NCI-H82 (cell line): ENCODE results near the gene STAT6.
"Not testable (repeated sequence)": the region's sequence is repeated elsewhere in the genome, so short reads cannot be mapped to it uniquely, and the experiment has no call there.

Source experiments
- DNase-seq: peaks from one replicate; lab custom pipeline; 2025; lab: John Stamatoyannopoulos, UW

The STAT6 gene

DNA sequence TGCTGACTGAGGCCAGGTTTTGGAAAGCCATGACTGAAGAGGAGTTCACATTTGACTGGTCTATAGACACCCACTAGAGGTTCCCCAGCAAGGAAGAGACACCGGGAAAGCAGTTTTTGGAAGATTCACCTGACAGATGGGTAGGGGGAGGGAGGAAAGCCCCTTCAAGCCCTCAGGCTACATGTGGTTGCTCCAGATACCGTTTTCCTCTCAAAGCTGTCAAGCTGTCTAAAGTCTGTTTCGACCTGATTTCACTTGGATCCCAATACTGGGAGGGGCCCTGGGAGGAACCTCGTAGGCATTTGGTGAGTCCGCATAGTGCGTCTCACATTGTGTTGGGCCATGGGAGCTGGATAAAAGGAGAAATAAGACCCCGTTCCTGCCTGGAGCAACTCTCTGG, 15.4 kb upstream of the STAT6 start:
- peak; percentile 53 for DNase-seq

DNA sequence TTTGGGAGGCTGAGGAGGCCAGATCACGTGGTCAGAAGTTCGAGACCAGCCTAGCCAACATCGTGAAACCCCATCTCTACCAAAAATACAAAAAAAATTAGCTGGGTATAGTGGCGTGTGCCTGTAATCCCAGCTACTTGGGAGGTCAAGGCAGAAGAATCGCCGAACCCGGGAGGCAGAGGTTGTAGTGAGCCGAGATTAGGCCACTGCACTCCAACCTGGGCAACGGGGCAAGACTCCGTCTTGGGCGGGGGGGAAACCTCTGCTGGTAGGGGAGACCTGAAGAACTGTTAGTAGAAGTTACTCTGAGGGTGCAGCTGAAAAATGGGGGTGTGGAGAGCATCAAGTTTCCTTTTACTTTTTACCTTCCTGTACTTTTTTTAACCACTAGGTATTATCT, 14.9 kb upstream of the STAT6 start:
- DNase-seq = no peak

DNA sequence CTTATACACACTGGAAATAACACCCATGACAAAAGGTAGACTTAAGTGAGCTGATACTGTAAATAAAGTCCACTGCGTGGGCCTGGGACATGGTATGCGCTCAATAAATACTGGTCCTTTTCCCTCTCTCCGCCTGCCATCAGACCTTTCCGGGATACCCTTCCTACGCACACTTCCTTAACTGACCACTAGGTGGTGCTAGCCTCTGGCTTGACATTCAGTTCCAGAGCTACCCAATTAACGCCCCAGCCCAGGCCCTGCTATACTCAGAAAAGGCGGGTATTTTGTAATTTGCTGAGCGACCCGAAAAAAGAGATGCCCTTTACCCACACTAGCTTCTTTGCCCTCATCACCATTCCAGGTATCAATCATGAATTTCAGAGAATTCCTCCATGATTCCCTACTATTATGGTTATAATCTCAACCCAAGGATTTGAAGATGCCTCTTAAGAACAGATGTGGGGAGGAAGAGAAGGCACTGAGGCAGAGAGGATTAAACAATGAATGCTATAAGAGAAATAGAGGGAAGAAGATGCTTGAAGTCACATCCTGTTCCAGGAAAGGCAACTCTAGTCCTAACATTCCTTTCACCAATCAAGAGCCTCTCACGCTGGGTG, 13.2 kb upstream of the STAT6 start:
- peak; percentile 88 for DNase-seq

DNA sequence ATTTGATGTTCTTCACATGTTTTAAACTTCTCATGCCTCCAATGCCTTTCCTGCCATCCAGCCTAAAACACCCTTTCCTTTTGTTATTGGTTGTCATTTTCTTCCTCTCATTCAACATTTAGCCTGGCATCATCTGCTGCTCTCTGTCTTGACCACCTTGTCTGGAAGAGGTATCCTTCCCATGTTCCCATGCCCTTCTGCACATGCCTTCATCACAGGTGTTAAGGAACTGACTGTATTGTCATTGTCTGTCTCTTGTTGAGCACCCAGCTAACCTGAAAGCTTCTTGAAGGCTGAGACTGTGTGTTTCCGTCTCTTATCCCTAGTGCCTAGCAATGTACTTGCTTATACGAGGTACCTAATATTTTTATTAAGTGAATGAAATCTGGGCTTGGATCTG, 12.7 kb upstream of the STAT6 start:
- DNase-seq = no peak

DNA sequence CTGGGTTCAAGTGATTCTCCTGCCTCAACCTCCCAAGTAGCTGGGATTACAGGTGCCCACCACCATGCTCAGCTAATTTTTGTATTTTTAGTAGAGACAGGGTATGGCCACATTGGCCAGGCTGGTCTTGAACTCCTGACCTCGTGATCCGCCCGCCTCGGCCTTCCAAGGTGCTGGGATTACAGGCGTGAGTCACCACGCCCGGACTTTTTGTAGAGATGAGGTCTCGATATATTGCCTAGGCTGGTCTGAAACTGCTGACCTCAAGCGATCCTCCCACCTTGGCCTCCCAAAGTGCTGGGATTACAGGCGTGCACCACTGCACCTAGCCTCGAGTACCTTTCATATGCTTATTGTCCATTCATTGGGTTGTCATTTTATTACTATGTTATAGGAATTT, 9.6 kb upstream of the STAT6 start:
- not testable (repeated sequence) for DNase-seq

DNA sequence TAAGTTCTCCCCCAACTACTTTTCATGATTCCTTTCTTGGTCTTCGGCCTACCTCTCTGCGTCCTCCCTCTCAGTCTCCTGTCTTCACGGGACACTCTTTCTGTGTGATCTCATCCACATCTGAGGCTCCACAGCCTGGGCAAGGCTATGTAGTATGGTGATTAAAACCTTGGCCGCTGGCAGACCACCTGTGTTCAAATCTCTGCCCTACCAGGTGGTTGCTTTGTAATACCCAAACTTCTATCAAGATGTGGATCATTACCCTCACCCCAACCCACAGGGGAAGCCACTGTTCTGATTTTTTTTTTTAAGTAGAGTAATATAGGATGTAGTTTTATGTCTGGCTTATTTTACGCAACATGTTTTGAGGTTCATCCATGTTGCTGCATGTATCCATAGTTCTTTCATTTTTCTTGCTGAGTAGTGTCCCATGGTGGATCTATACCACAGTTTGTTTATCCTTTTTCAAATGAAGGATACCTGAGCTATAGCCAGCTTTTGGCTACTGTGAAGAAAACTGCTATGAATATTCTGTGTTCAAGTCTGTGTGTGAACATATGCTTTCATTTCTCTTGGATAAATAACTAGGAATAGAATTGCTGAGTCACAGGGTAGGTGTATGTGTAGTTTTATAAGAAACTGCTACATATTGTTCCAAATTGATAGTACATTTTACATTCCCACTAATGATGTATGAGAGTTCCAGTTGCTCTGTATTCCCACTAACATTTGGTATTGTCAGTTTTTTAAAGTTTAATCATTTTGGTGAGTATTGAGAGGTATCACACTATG, 8.3 kb upstream of the STAT6 start:
- DNase-seq = no peak

DNA sequence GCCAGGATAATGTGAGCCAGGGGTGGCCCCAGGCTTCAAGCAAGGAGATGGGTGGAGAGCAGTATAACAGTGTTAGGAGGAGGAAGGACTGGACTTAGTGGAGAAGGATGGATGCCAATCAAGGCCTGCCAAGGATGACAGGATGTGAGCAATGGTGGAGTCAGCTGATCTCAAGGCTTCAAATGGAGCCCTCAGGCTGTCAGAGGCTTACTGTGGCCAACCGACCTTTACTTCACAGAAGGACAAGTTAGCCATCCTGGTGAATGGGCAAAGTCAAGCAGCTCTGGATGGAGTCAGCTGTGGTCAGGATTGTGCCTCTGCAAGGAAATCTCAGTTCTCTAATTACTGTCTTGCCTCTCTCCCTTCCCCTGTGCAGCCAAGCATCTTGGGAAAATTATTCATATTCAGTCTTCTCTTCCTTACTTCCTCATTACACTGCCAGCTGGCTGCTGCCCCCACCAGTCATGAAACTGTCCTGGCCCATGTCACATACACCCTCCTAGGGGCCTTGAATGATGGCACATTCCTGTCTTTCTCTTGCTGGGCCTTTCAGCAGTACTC, 7.6 kb upstream of the STAT6 start:
- no peak for DNase-seq

DNA sequence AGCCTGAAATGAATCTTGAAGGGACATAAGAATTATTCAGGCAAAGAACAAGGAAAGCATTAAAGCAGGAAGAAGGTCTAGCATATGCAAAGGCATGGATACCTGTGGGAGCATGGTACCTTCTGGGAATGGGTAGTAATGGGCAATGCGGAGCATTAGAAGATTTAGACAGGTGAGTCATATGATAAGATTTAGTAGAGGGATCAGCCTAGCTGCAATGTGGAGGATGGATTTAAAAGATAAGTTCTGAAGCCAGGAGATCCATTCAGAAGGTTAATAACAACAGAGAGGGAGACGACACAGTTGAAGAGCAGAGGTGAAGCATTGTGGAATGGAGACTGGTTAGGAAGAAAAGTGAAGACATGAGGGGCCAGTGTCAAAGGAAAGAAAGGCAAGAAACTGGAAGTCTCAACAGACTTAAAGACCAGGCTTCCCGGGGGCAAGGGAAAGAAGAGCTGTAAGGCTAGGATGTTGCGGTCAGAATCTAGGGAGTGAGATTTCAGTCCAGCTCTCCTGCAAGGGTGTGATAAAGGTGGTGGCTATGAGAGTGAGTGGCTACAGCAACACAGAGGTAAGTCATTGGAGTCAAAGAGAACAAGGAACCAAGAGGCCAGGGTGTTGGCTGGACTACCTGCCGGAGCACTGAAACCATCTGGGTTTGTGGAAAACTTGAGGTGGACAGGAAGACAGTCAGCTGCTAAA, 5.6 kb upstream of the STAT6 start:
- no peak for DNase-seq

DNA sequence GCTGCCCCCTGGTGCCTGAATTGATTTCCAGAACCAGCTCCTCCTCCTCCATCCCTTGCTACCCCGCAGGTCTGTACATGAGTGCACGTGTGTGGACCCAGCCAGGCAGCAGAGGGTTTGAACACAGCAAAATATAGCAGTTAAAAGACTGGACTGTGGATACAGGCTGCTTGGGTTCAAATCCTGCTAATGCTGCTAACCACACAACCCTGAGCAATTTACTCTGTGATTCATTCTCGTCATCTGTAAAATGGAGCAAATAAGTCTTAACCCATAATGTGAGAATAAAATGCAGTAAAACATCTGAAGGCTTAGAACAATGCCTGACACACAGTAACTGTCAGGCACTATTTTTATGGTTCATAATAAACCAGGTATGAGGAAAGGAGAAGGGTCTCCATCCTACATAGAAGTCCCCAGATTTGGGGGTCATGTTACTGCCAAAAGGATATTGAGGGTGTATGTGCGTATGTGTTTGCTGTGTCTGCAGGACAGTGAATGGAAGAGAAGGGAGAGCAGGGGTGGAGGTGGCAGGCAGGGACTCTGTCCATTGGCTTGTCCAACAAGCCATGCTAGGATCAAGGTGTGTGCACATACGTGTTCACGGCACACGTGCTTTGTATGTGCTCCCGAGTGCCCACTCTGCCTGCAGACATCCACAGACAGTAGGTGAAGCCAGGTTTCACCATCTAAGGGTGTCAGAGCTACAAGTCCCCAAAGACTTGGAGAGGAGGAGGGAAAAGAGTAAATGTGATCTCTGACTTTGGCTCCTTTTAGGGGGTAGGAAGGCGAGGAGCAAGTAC, 1.5 kb upstream of the STAT6 start:
- DNase-seq = no peak

DNA sequence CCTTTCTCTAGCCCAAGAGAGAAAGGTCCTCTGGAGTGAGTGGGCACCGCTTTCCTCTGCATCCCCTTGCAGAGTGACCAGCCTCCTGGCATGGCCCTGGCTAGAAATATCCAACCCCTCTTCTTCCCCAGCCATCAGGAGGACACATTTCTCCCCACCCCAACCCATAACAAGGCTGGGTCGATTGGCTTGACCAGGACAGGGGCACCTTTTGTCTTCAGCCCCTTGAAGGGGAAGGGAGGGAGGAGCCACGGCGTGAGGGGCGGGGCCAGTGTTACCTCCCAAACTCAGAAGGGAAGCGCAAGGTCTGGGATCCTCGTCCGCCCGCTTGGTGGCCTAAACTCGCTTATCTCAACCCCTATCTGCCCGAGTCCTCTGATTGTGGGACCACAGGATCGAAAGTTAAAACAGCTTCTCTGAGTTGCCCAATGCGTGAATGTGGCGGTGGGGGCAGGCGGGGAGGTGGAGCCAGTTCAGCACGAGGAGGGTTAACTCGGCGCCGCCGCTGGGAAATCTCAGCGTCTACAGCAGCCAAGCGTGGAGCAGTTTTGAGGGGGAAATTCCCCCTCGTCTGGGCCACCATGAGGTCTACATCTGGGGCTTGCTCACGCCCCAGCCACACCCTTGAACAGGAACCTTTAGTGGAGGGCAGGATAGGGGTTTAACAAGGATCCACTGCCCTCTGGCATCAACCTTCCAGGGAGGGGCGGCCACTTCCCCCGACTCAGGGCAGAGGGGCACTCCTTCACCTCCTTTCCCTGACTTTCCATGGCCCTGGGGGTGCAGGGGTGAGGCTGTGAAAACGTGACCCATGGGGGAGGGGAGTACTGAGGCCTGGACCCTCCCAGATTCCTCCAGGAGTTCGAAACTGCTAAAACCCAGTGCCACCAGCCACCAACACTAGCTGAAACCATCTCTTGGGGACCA, 795 bp downstream of the STAT6 start:
- DNase-seq = peak; percentile 64

DNA sequence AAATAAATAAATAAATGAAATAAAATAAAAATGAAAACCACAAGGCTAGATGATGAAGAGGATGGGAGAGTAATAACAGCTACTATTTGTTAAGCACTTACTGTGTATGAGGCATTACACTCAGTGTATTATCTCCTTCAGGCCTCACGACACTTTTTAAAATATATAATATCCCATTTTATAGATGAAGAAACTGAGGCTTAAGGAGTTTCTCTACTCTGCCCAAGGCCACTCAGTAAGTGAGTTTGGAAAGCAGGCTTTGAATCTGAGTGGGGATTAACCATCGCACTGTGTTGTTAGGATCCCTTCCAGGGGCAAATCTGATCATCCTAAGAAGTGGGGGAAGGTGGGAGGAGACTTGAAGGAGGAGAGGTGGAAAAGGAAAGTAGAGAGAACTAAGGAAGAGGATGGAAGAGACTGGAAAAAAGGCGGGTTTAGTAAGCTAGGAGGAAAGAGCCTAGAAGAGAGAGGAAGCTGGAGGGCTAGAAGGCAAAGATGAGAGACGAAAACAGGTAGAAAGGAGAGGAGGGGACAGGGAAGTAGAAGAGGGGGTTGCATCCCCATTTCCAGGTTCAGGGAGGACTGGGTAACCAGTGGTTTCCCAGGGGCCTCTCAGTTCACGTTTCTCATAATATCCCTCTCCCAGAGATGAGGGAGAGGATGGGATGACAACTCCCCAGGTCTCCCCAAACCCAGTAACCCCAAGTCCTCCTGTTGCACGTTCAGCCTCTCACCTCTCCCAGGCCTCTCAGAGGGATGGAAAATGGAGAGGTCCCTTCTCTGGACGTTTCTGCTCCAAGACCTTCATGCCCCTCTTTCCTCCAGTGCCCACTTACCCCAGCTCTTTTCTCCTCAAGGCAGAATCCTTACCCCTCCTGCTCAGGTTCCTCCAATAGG, 1.7 kb downstream of the STAT6 start:
- peak; percentile 78 for DNase-seq

DNA sequence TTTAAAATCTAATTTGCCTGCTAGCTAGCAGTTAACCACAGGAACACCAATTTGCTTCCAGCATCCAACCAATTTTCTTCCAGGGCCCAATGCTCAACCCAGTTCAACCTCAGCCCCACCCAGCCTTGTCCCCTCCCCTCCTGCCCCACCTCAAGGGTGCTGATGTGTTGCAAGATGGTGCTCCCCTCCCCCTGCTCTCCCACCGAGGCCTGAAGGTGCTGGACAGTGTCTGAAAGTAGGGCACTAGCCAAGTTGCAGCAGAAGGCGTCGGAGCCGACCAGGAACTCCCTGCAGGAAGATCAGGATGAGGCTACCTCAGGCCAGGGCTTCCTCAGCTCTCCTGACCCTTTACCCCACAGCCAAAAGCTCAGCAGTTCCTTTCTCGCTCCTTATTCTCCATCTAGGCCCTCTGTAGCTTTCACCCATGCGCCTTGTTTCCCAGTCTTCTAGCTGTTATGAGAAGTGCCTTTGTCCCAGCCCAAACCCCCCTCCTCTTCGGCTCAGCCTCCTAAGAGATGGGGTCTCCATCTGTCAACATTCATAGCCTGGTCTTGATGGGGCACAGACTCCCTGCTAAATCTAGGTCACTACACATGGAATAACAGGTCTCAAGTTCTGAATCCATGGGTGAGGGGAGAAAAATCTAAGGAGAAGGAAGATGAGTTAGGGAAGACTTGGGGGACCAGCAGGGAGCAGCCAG, 3.6 kb downstream of the STAT6 start:
- DNase-seq = no peak

DNA sequence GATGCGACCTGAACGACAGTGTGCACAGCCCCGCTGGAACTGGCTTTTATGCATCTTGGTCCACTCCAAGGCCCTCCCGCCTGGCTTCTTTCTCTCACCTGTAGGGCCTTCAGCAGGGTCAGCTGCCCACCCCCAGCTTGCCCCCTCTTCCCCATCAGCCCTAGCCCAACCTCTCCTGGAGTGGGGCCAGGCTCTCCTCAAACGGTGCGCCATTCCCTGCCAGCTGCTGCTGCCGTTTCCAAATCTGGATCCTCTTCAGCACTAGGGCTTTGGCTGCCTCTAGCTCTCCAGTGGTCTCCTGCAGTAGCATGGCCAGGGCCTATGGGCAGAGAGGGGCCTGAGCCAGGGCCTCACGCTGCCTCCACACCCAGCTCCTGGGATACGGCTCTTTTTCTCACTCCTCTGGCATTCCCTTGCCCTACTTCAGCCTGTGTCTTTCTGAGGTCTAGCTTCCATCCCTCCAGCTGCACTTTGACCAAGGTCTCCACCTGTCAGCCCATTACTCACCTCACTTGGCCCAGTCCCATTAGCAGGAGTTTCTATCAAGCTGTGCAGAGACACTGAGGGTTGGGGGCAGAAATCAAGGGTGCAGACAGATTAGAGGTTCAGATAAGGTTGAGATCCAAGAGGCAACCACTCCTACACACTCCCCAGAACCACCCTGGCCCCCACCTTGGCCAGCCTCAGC, 5.0 kb downstream of the STAT6 start:
- no peak for DNase-seq

DNA sequence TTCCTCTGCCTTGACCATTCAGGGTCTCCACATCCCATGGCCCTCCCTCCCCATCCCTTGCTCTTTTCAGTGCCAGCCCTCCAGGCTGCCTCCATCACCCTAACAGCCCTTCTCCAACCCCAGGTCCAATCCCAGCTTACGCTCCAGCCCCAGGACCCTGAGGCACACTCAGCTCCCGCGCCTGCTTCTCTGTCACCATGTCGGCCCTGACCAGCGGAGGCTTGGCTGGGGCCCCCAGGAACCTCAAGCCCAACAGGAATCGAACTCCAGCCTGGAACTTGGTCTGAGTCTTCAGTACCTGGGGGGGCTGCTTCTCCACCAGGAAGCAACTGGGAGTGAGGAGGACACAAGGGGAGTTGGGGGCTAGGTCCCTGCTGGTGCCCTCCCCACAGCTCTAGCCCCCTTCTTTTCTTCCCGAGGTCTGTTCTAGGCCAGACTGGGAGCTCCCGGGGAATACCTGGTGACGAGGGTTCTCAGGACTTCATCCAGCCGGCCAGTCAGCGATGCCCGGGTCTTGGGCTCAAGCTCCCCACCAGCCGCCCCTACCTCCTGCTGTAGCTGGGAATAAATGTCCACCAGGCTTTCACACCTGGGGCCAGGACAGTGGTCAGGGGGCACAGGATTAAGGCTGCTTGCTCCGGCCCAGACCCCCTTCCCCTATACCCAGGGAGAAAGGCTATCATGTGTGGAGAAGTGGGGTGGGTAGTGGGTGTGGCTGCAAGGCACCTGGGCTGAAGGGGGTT, 6.0 kb downstream of the STAT6 start:
- no peak for DNase-seq

DNA sequence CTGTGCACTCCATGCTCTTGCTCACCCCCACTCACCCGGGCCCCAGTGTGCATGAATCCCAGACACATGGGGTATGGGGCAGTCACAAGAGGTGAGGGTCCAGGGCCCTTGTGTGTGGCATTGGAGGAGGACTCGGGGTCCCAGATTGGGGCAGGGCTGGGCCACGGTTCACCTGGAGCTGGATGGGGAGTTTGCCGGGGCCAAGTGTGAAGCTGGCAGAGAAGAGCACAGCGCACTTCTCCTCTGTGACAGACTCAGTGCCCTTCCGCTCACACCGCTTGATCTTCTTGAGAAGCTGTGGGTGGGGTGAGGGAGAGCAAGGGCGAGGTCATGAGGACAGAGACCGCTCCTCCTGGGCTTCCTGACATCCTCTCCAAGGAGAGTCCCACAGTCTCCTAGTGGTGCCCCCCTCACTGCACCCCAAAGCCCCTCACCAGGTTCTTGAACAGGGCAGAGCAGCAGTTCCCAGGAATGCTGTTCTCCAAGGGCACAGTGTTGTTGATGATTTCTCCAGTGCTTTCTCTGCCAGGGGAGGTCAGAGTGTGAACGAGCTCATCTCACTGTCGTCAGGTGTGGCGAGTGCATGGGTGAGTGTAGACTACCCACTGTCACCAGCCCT, 6.8 kb downstream of the STAT6 start:
- DNase-seq = no peak

DNA sequence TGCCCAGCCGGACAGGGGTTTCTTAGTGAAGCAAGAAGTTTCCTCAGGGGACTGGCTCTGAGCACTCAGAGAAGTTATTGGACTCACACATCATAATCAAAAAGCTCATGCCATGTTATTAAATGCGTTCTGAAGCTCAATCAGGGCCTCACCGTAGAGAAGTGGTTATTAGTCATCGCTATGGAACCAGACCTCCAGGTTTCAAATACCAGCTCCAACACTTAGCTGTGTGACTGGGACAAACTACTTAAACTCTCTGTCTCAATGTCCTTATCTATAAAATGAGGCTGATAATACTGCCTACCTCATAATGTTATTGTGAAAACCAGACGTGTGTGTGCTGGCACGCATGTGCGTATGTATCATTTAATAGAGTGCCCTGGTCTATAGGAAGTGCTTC, 7.3 kb downstream of the STAT6 start:
- DNase-seq = no peak

DNA sequence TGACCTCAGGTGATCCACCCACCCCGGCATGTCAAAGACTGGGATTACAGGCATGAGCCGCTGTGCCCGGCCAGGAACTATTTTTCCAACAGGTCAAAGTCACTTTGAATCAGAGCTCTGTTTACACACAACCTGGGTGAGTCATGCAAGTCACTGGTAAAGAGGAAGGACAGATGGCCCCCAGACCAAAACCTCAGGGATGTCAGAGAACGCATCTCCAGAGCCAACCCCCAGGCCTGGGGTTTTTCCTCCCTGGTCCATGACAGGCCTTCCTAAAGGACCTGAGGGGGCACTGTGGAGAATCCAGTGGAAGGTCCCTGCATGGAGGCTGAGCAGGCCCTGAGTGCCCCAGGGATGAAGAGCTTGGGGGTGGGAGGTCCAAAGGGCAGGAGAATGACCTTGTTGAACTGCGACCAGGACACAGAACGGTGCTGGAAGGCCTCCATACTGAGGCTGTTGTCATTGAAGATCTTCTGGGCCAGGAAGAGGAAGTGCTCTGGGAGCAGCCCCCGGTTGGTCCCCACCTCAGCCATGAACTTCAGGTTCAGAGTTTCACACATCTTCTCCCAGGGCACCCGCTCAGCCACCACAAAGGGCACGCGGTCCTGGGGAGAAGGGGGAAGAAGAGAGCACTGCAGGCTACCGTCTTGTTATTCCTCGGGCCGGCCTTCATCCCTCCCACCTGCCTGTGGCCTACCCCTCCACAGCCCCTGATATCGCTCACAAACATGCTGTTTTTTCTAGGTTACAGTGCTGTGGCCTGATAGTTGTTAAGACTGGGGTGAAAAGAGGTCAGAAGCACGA, 9.1 kb downstream of the STAT6 start:
- peak; percentile 17 for DNase-seq
